ENCODE data around the gene ARRDC4. TPM values are rescaled to one million over a fixed set of nuclear protein-coding genes. Genes with fewer than 3 reads are reported as not detected.

Gene ARRDC4
- total RNA-seq, 1 experiment from 2014 or later = 9.0 TPM

DNA sequence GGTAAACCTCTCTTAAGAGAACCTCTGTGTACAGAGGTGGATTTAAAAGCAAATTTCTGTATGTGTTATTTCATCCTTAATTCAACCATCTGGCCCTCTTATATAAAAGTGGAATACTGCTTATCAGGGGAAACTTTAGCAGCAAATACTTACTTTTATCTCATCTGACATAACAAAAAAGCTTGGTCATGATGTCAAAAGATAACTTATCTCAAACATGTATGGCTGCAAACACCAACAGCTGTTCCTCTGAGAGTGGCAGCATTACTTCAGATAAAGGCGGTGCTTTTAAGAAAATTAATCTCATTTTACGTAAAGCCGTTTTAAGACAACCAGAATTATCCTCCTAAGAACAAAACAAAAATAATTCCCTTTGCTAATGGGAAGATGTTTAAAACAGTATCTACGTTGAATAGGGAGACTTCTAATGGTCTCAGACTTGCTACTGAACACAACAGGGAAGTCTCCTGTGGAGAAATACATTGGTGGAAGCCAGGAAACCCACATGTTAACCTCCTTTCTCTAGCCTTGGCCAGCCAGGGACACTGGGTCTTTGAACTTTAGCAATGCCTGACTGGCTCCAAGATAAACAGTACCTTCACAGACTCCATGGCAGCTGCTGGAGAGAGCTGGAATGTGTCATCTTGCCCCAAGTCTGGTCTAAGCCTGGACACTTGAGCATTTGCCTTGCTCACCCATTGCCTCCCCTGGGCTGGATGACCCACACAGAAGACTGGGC lies 18.1 kb downstream of the ARRDC4 start:
- H3K36me3 Mint-ChIP-seq = no peaks in the 10 kb centered on the region
- no peak for DNase-seq (ENCODE audit: low spot score)
- ChIA-PET POLR2A (no interaction called here), CTCF (interaction anchor here (1.7 kb wide), 1 partner anchor 17 kb away, joined by 5 read pairs; no protein-coding TSS in a partner anchor)
- no peaks in the 10 kb centered on the region for H3K4me1 Mint-ChIP-seq
- H3K9me3 Mint-ChIP-seq = peaks cover 1% of the 10 kb centered on the region; the same call in 1 of the 2 replicates
- no peak overlapping the region for H3K27ac Mint-ChIP-seq
- TF ChIP-seq, protein P1, sequence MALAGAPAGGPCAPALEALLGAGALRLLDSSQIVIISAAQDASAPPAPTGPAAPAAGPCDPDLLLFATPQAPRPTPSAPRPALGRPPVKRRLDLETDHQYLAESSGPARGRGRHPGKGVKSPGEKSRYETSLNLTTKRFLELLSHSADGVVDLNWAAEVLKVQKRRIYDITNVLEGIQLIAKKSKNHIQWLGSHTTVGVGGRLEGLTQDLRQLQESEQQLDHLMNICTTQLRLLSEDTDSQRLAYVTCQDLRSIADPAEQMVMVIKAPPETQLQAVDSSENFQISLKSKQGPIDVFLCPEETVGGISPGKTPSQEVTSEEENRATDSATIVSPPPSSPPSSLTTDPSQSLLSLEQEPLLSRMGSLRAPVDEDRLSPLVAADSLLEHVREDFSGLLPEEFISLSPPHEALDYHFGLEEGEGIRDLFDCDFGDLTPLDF (CRISPR knock-in tag; IDR thresholded peaks at IDR 0.05) = no peak
- TF ChIP-seq ZNF416 (CRISPR knock-in tag; IDR thresholded peaks at IDR 0.05) (no peak), NFATC4 (CRISPR knock-in tag; IDR thresholded peaks at IDR 0.05) (no peak), ZBTB21 (CRISPR knock-in tag; IDR thresholded peaks at IDR 0.05; ENCODE audit: borderline replicate concordance) (no peak), GTF2I (CRISPR knock-in tag; conservative IDR thresholded peaks at IDR 0.05) (no peak), NFYB (CRISPR knock-in tag; conservative IDR thresholded peaks at IDR 0.05; ENCODE audit: low read depth) (no peak), TP53 (CRISPR knock-in tag; IDR thresholded peaks at IDR 0.05) (no peak), ZNF121 (CRISPR knock-in tag; IDR thresholded peaks at IDR 0.05) (no peak), ETV6 (CRISPR knock-in tag; IDR thresholded peaks at IDR 0.05) (no peak), MXD4 (CRISPR knock-in tag; IDR thresholded peaks at IDR 0.05; ENCODE audit: borderline replicate concordance) (no peak), MYBL2 (CRISPR knock-in tag; IDR thresholded peaks at IDR 0.05) (no peak), ZNF138 (CRISPR knock-in tag; conservative IDR thresholded peaks at IDR 0.05) (no peak), SMAD4 (CRISPR knock-in tag; IDR thresholded peaks at IDR 0.05) (no peak), PRRX2 (CRISPR knock-in tag; IDR thresholded peaks at IDR 0.05) (no peak), JUN (CRISPR knock-in tag; IDR thresholded peaks at IDR 0.05) (no peak)
- TF ChIP-seq, protein P2, sequence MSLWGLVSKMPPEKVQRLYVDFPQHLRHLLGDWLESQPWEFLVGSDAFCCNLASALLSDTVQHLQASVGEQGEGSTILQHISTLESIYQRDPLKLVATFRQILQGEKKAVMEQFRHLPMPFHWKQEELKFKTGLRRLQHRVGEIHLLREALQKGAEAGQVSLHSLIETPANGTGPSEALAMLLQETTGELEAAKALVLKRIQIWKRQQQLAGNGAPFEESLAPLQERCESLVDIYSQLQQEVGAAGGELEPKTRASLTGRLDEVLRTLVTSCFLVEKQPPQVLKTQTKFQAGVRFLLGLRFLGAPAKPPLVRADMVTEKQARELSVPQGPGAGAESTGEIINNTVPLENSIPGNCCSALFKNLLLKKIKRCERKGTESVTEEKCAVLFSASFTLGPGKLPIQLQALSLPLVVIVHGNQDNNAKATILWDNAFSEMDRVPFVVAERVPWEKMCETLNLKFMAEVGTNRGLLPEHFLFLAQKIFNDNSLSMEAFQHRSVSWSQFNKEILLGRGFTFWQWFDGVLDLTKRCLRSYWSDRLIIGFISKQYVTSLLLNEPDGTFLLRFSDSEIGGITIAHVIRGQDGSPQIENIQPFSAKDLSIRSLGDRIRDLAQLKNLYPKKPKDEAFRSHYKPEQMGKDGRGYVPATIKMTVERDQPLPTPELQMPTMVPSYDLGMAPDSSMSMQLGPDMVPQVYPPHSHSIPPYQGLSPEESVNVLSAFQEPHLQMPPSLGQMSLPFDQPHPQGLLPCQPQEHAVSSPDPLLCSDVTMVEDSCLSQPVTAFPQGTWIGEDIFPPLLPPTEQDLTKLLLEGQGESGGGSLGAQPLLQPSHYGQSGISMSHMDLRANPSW (CRISPR knock-in tag; conservative IDR thresholded peaks at IDR 0.05; ENCODE audit: low read depth) = no peak
- TF ChIP-seq, protein P3, sequence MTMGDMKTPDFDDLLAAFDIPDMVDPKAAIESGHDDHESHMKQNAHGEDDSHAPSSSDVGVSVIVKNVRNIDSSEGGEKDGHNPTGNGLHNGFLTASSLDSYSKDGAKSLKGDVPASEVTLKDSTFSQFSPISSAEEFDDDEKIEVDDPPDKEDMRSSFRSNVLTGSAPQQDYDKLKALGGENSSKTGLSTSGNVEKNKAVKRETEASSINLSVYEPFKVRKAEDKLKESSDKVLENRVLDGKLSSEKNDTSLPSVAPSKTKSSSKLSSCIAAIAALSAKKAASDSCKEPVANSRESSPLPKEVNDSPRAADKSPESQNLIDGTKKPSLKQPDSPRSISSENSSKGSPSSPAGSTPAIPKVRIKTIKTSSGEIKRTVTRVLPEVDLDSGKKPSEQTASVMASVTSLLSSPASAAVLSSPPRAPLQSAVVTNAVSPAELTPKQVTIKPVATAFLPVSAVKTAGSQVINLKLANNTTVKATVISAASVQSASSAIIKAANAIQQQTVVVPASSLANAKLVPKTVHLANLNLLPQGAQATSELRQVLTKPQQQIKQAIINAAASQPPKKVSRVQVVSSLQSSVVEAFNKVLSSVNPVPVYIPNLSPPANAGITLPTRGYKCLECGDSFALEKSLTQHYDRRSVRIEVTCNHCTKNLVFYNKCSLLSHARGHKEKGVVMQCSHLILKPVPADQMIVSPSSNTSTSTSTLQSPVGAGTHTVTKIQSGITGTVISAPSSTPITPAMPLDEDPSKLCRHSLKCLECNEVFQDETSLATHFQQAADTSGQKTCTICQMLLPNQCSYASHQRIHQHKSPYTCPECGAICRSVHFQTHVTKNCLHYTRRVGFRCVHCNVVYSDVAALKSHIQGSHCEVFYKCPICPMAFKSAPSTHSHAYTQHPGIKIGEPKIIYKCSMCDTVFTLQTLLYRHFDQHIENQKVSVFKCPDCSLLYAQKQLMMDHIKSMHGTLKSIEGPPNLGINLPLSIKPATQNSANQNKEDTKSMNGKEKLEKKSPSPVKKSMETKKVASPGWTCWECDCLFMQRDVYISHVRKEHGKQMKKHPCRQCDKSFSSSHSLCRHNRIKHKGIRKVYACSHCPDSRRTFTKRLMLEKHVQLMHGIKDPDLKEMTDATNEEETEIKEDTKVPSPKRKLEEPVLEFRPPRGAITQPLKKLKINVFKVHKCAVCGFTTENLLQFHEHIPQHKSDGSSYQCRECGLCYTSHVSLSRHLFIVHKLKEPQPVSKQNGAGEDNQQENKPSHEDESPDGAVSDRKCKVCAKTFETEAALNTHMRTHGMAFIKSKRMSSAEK (CRISPR knock-in tag; IDR thresholded peaks at IDR 0.05; ENCODE audit: borderline replicate concordance) = no peak
- TF ChIP-seq, protein P4, sequence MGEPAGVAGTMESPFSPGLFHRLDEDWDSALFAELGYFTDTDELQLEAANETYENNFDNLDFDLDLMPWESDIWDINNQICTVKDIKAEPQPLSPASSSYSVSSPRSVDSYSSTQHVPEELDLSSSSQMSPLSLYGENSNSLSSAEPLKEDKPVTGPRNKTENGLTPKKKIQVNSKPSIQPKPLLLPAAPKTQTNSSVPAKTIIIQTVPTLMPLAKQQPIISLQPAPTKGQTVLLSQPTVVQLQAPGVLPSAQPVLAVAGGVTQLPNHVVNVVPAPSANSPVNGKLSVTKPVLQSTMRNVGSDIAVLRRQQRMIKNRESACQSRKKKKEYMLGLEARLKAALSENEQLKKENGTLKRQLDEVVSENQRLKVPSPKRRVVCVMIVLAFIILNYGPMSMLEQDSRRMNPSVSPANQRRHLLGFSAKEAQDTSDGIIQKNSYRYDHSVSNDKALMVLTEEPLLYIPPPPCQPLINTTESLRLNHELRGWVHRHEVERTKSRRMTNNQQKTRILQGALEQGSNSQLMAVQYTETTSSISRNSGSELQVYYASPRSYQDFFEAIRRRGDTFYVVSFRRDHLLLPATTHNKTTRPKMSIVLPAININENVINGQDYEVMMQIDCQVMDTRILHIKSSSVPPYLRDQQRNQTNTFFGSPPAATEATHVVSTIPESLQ (CRISPR knock-in tag; IDR thresholded peaks at IDR 0.05) = no peak
- TF ChIP-seq, protein P5, sequence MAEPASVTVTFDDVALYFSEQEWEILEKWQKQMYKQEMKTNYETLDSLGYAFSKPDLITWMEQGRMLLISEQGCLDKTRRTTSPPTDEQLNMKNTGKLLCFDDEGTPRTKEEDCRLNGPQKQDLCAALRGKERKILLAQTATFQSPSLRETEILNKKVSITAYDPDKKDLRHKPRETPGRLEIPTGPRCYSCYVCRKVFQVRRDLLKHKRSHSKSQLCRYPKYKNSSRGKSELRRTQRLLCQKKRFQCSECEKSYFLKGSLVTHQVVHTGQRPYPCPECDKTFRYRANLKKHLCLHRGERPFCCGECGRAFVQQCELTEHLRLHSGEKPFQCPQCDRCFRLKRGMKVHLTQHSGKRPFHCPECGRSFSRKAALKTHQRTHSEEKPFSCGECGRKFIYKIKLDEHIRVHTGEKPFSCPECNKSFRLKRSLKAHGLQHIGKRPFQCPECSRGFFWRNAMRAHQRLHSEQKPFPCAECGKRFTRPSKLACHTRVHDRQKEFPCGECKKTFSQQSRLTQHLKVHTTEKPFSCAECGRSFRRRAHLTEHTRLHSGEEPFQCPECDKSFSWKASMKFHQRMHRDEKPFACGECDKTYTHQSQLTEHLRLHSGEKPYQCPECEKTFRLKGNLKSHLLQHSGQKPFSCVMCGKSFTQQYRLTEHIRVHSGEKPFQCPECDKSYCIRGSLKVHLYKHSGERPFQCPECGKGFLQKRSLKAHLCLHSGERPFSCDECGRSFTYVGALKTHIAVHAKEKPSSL (CRISPR knock-in tag; conservative IDR thresholded peaks at IDR 0.05) = no peak
- TF ChIP-seq, protein P6, sequence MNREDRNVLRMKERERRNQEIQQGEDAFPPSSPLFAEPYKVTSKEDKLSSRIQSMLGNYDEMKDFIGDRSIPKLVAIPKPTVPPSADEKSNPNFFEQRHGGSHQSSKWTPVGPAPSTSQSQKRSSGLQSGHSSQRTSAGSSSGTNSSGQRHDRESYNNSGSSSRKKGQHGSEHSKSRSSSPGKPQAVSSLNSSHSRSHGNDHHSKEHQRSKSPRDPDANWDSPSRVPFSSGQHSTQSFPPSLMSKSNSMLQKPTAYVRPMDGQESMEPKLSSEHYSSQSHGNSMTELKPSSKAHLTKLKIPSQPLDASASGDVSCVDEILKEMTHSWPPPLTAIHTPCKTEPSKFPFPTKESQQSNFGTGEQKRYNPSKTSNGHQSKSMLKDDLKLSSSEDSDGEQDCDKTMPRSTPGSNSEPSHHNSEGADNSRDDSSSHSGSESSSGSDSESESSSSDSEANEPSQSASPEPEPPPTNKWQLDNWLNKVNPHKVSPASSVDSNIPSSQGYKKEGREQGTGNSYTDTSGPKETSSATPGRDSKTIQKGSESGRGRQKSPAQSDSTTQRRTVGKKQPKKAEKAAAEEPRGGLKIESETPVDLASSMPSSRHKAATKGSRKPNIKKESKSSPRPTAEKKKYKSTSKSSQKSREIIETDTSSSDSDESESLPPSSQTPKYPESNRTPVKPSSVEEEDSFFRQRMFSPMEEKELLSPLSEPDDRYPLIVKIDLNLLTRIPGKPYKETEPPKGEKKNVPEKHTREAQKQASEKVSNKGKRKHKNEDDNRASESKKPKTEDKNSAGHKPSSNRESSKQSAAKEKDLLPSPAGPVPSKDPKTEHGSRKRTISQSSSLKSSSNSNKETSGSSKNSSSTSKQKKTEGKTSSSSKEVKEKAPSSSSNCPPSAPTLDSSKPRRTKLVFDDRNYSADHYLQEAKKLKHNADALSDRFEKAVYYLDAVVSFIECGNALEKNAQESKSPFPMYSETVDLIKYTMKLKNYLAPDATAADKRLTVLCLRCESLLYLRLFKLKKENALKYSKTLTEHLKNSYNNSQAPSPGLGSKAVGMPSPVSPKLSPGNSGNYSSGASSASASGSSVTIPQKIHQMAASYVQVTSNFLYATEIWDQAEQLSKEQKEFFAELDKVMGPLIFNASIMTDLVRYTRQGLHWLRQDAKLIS (CRISPR knock-in tag; IDR thresholded peaks at IDR 0.05; ENCODE audit: borderline replicate concordance) = no peak
- no peak overlapping the region for H3K4me3 Mint-ChIP-seq
- no peak for ATAC-seq
- no peaks in the 10 kb centered on the region for H3K27me3 Mint-ChIP-seq (ENCODE audit: low read depth)
